HG03558 (cell line): Measurements from ENCODE around the gene PROSER3.

Source experiments
- ATAC-seq: cut with Tn5 transposase; IDR thresholded peaks from one replicate; pipeline ENCODE4 v1.9.1; 2021; ENCODE audit warnings: moderate number of reproducible peaks; ENCODE audit not compliant: unreplicated experiment; ENCODE audit errors: extremely low read depth

The PROSER3 gene

GRCh38 chr19:35812220-35813042 is 54.5 kb downstream of the PROSER3 start, which contains the start of gene PRODH2:
Gene PRODH2 (minus strand): TSS chr19:35812845. CDS start chr19:35812805, 40 bp downstream.
- ATAC-seq, result no peak

GRCh38 chr19:35813043-35813890 is 55.3 kb downstream of the PROSER3 start:
- ATAC-seq, result no peak

GRCh38 chr19:35816262-35816661 is 58.3 kb downstream of the PROSER3 start:
- no peak for ATAC-seq

GRCh38 chr19:35816846-35817245 is 58.9 kb downstream of the PROSER3 start:
- no peak for ATAC-seq

- no peak for ATAC-seq
Observed at GRCh38 chr19:35818445-35818844, 60.5 kb downstream of the PROSER3 start.
